SK-N-SH treated with all-trans-retinoic acid at 6 μM for 48 hours (cell line): Measurements from ENCODE around the gene PRMT5.

Experiments used
- ARNTL ChIP-seq: fragments of 450-650 bp; formaldehyde crosslinking; IDR thresholded peaks from 2 replicates; pipeline ENCODE4 v1.5.0; 2020; ENCODE audit warnings: low read depth, mild to moderate bottlenecking, moderate library complexity, borderline replicate concordance
- CSRNP3 ChIP-seq: fragments of 250-450 bp; sonication (Bioruptor Pico); IDR thresholded peaks from 2 replicates; pipeline ENCODE4 v1.5.1; 2021; ENCODE audit warnings: mild to moderate bottlenecking, moderate library complexity
- ESRRG ChIP-seq: fragments of 250-450 bp; sonication (Bioruptor Pico); IDR thresholded peaks from 2 replicates; pipeline ENCODE4 v1.6.1; 2021; ENCODE audit warnings: mild to moderate bottlenecking
- GLIS3 ChIP-seq: fragments of 250-450 bp; sonication (Bioruptor Pico); IDR thresholded peaks from 2 replicates; pipeline ENCODE4 v1.5.0; 2020; ENCODE audit warnings: mild to moderate bottlenecking, moderate library complexity
- ISL1 ChIP-seq: fragments of 250-450 bp; sonication (Bioruptor Pico); IDR thresholded peaks from 2 replicates; pipeline ENCODE4 v2.1.2; 2022; ENCODE audit warnings: mild to moderate bottlenecking, moderate library complexity
- OSR1 ChIP-seq: fragments of 250-450 bp; sonication (Bioruptor Pico); IDR thresholded peaks from 2 replicates; pipeline ENCODE4 v1.8.0; 2022; ENCODE audit warnings: moderate library complexity, mild to moderate bottlenecking, inconsistent platforms
- PATZ1 ChIP-seq: fragments of 250-450 bp; sonication (Bioruptor Pico); IDR thresholded peaks from 2 replicates; pipeline ENCODE4 v1.8.0; 2020; ENCODE audit warnings: mild to moderate bottlenecking, moderate library complexity, borderline replicate concordance
- RARB ChIP-seq: fragments of 250-450 bp; sonication (Bioruptor Pico); IDR thresholded peaks from 2 replicates; pipeline ENCODE4 v1.8.0; 2021; ENCODE audit warnings: mild to moderate bottlenecking, moderate library complexity
- TCF4 ChIP-seq: fragments of 250-450 bp; sonication (Bioruptor Pico); IDR thresholded peaks from 2 replicates; pipeline ENCODE4 v1.8.0; 2021; ENCODE audit warnings: mild to moderate bottlenecking, moderate library complexity, borderline replicate concordance
- ZFP3 ChIP-seq: fragments of 250-450 bp; sonication (Bioruptor Pico); IDR thresholded peaks from 2 replicates; pipeline ENCODE4 v1.5.0; 2020; ENCODE audit warnings: mild to moderate bottlenecking, moderate library complexity
- ZFP30 ChIP-seq: fragments of 450-650 bp; formaldehyde crosslinking; IDR thresholded peaks from 2 replicates; pipeline ENCODE4 v1.5.0; 2022; ENCODE audit warnings: mild to moderate bottlenecking, moderate library complexity
- ZNF565 ChIP-seq: fragments of 450-650 bp; formaldehyde crosslinking; conservative IDR thresholded peaks from 2 replicates; pipeline ENCODE4 v1.5.0; 2020; ENCODE audit warnings: low read depth, mild to moderate bottlenecking, moderate library complexity
- ZNF8 ChIP-seq: fragments of 450-650 bp; formaldehyde crosslinking; IDR thresholded peaks from 2 replicates; pipeline ENCODE4 v1.5.0; 2020; ENCODE audit warnings: mild to moderate bottlenecking, moderate library complexity

- no peak for TF ChIP-seq PATZ1
- TF ChIP-seq CSRNP3 (CRISPR knock-in tag): no peak
- no peak for TF ChIP-seq OSR1 (CRISPR knock-in tag)
- TF ChIP-seq ZNF565 (CRISPR knock-in tag): no peak
- TF ChIP-seq GLIS3 (CRISPR knock-in tag): no peak
- TF ChIP-seq TCF4 (CRISPR knock-in tag): no peak
- TF ChIP-seq ZFP3: no peak
- no peak for TF ChIP-seq ISL1 (CRISPR knock-in tag)
- no peak for TF ChIP-seq ZNF8
- no peak for TF ChIP-seq ESRRG (CRISPR knock-in tag)
- no peak for TF ChIP-seq RARB (CRISPR knock-in tag)
- no peak for TF ChIP-seq ARNTL (CRISPR knock-in tag)
- TF ChIP-seq ZFP30 (CRISPR knock-in tag): no peak
Observed at GRCh38 chr14:22896760-22897159, 32.4 kb downstream of the PRMT5 start.
